ENCODE results near the gene CELF4.

CELF4 gene

GRCh38 chr18:37438417-37439180 is 127.0 kb downstream of the CELF4 start:
- Histone ChIP-seq H3K79me2 (ENCODE audit: insufficient read depth, low read length) (no peaks in the 10 kb centered on the region), H3K27ac (ENCODE audit: low read length) (0 out of 2 replicates have a peak overlapping the region, but pooled peaks have one; percentile 8), H3K4me3 (ENCODE audit: low read depth in 1 of 2, low read length in 2 of 2) (no peak overlapping the region), H3K4me1 (ENCODE audit: insufficient read depth, low read length) (peaks cover 31% of the 10 kb centered on the region), H2AFZ (ENCODE audit: low read depth, low read length) (no peak overlapping the region), H3K4me2 (ENCODE audit: insufficient read depth, low read length) (no peak overlapping the region), H3K9me3 (ENCODE audit: insufficient read depth, low read length, severe bottlenecking) (no peaks in the 10 kb centered on the region), H3K27me3 (ENCODE audit: insufficient read depth, low read length, poor library complexity) (no peaks in the 10 kb centered on the region), H3K9ac (ENCODE audit: low read depth, low read length) (no peak overlapping the region), H4K20me1 (ENCODE audit: insufficient read depth, low read length) (no peaks in the 10 kb centered on the region), H3K36me3 (ENCODE audit: insufficient read depth, low read length) (no peaks in the 10 kb centered on the region)
- DNase-seq (no peak), ATAC-seq (ENCODE audit: insufficient read depth, low read depth) (no peak)
- TF ChIP-seq CTCF (IDR thresholded peaks at IDR 0.05; ENCODE audit: borderline replicate concordance, extremely low read depth, low read length, poor library complexity, severe bottlenecking) (no peak), EZH2 (IDR thresholded peaks at IDR 0.05; ENCODE audit: borderline replicate concordance, low read depth, low read length, severe bottlenecking) (no peak)

- Histone ChIP-seq H3K4me2 (ENCODE audit: insufficient read depth, low read length) (peak overlapping the region; percentile 55), H3K36me3 (ENCODE audit: insufficient read depth, low read length) (no peaks in the 10 kb centered on the region), H3K9ac (ENCODE audit: low read depth, low read length) (peak overlapping the region; percentile 51), H3K4me3 (ENCODE audit: low read depth in 1 of 2, low read length in 2 of 2) (peak overlapping the region in 1 of 2 experiments; percentile 23; a peak in 2 of 4 replicates), H3K9me3 (ENCODE audit: insufficient read depth, low read length, severe bottlenecking) (no peaks in the 10 kb centered on the region), H2AFZ (ENCODE audit: low read depth, low read length) (peak overlapping the region; percentile 80), H4K20me1 (ENCODE audit: insufficient read depth, low read length) (no peaks in the 10 kb centered on the region), H3K4me1 (ENCODE audit: insufficient read depth, low read length) (peaks cover 42% of the 10 kb centered on the region), H3K27me3 (ENCODE audit: insufficient read depth, low read length, poor library complexity) (no peaks in the 10 kb centered on the region), H3K27ac (ENCODE audit: low read length) (peak overlapping the region; percentile 89), H3K79me2 (ENCODE audit: insufficient read depth, low read length) (no peaks in the 10 kb centered on the region)
- peak; percentile 78 for DNase-seq
- no peak for TF ChIP-seq EZH2 (IDR thresholded peaks at IDR 0.05; ENCODE audit: borderline replicate concordance, low read depth, low read length, severe bottlenecking)
- TF ChIP-seq CTCF (IDR thresholded peaks at IDR 0.05; ENCODE audit: borderline replicate concordance, extremely low read depth, low read length, poor library complexity, severe bottlenecking), result no peak
- ATAC-seq (ENCODE audit: insufficient read depth, low read depth), result peak; percentile 90
Measured at GRCh38 chr18:37435996-37436395, 129.6 kb downstream of the CELF4 start.

- ATAC-seq (ENCODE audit: insufficient read depth, low read depth), result no peak; the same call in 2 of the 3 replicates
- H3K4me2 ChIP-seq (ENCODE audit: insufficient read depth, low read length), result peak overlapping the region; percentile 55
- no peak for TF ChIP-seq EZH2 (IDR thresholded peaks at IDR 0.05; ENCODE audit: borderline replicate concordance, low read depth, low read length, severe bottlenecking)
- TF ChIP-seq CTCF (IDR thresholded peaks at IDR 0.05; ENCODE audit: borderline replicate concordance, extremely low read depth, low read length, poor library complexity, severe bottlenecking), result no peak
- H3K4me3 ChIP-seq (ENCODE audit: low read depth in 1 of 2, low read length in 2 of 2), result peak overlapping the region in 1 of 2 experiments; percentile 23; a peak in 2 of 4 replicates
- peaks cover 49% of the 10 kb centered on the region for H3K4me1 ChIP-seq (ENCODE audit: insufficient read depth, low read length)
- DNase-seq, result no peak
- peak overlapping the region; percentile 89 for H3K27ac ChIP-seq (ENCODE audit: low read length)
- H3K36me3 ChIP-seq (ENCODE audit: insufficient read depth, low read length), result no peaks in the 10 kb centered on the region
- no peaks in the 10 kb centered on the region for H3K27me3 ChIP-seq (ENCODE audit: insufficient read depth, low read length, poor library complexity)
- no peaks in the 10 kb centered on the region for H3K79me2 ChIP-seq (ENCODE audit: insufficient read depth, low read length)
- no peaks in the 10 kb centered on the region for H4K20me1 ChIP-seq (ENCODE audit: insufficient read depth, low read length)
- peak overlapping the region; percentile 51 for H3K9ac ChIP-seq (ENCODE audit: low read depth, low read length)
- H2AFZ ChIP-seq (ENCODE audit: low read depth, low read length), result peak overlapping the region; percentile 80; the same call in 1 of the 2 replicates
- H3K9me3 ChIP-seq (ENCODE audit: insufficient read depth, low read length, severe bottlenecking), result no peaks in the 10 kb centered on the region
Measured at GRCh38 chr18:37435150-37435867, 130.3 kb downstream of the CELF4 start.

Measured in DND-41 (cell line).